Measurements from ENCODE around the gene CDKN3.

CDKN3 gene, protein sequence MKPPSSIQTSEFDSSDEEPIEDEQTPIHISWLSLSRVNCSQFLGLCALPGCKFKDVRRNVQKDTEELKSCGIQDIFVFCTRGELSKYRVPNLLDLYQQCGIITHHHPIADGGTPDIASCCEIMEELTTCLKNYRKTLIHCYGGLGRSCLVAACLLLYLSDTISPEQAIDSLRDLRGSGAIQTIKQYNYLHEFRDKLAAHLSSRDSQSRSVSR

DNA sequence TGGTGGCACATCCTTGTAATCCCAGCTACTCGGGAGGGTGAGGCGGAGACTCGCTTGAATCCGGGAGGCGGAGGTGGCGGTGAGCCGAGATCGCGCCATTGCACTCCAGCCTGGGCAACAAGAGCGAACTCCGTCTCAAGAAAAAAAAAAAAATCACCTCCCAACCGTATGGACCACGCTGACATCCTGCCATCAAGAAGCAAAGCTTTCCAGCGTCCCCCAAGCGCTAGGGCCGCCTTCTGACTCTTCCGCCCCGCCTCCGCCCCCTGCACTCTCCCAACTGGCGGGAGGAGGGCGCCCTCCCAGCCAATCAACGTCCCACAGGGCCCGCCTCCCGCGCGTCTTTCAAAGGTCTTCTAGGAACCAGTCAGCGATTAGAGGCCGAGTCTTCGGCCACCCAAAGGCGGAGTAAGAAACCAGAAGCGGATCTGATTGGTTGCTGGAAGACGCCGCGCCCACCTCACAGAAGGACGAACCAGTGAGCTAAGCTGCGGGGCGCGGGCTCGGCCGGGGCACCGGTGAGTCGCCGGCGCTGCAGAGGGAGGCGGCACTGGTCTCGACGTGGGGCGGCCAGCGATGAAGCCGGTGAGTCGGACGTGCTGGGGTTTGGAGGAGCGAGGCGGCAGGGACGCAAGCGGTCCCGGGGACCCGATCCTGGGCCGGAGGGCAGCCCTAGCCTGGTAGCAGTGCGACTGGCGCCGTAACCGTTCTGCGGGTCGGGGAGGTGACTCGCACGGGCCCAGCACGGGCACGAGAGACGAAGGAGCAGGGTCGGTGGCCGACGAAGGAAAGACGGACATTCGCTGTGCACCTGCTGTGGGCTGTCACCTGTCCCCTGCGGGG, at the start of gene CDKN3:
Gene CDKN3, plus strand, starts transcription at position 515 of the 843 bp plus-strand sequence. Its CDS starts 62 bp downstream, at position 577.
- peak; percentile 78 to 99 (median 94) for DNase-seq

DNA sequence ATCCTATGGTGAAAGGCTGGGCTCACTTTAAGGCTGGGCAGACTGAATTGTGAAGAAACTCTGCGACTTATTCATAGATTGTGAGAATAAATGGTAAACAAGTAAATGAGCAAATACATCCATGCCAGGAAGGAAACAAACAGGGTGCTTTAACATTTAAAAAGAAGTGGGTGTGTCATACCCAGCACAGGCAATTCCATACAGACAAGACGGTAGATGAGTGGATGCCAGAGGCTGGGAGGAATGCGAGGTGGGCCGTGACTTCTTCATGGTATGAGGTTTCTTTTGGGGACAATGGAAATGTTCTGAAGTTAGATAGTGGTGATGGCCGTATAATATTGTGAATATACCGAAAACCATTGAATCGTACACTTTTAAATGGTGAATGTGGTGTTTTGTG, 49.8 kb upstream of the CDKN3 start:
- no peak for DNase-seq

DNA sequence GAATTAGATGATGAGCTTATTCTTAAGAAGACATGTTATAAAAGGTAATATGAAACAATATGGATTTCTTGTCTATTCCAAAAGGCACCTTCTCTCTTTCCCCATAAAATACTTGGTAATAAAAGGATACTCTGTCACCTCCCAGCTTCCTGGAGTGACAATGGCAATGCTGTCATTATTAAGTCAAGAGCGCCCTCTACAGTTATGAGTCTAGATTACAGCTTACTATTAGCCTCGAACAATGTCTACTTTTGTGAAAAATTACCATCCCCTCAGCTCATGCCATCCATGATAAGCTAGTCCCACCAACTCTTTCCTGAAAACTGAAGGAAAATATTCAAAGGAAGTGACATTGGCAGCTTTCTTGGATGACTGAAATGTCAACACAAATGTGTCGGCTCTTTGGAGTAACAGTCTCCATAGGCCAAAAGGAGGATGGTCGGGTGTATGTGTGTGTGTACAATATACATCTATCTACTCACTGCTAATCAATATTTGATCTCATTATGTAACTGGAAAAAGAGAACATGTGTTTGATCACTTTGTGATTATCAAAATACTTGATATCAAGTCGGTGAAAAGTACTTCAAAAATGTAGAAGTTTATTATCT, 48.7 kb upstream of the CDKN3 start:
- peak in 4 of 56 donors; percentile 6 to 17 (median 12) for DNase-seq

DNA sequence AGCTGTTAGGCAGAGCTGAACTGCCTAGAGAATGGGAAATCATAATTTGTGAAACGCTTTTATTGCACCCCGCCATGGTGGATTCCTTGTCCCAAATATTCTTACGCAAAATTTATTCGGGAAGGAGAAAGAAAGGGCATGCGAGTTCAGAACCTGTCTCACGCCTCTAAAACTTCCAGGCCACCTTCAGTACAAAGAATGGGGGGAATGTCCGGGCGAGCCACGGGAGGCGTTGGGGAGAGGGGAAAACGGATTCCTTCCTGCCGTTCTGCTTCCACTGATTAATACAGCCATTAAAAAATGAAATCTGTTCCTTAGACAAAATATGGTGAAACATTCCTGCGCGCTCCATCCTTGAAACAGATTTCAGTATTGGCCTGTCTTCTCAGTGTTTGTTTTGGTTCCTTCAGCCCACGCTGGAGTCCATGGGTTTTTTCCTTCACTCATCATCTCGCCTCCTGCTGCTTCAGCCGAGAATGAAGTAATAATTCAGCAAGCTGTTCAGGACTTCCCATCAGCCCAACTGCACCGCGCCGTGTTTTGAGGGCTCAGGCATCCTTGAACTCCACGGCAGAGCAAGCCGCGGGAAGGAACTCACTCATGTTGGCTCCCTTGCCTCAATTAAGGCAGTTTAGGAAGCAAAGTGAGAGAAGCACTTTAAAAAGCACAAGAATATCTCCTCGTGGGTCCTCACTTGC, 47.7 kb upstream of the CDKN3 start:
- no peak for DNase-seq

DNA sequence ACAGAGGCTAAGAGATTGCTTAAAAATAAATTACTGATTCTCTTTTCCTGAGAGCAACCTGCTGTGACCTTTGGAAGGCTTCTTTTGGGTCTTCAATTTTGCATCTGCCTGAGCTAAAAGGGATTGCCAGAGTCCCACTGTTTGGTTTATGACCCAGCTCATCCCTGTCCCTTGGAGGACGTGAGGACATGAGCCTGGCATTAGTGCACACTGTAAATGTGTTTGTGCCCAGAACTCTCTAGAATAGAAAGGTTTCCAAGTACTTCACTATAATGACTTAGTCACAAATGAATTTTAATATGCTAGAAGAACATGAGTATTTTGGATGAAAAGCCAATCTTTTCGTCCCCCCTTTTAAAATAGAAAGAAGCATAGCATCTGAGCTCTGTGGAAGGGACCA, 47.1 kb upstream of the CDKN3 start:
- DNase-seq, result no peak

DNA sequence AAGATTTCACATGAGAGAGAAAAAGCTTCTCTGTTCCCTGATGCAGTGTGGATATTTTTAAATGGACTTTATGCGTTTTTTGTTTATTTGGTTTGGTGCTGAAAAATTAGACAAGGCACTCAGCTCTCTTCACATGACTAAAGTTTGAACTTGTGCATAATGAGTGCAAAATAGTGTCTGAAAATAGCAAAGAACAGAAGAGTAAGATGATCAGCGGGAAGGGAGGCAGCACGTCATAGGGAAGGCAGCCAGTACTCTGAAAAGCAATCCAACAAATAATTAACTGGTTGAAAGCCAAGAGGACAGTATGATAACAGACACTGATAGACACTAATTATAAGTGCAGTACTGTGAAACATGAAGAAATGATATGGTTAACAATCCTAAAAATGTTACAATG, 46.6 kb upstream of the CDKN3 start:
- no peak for DNase-seq

DNA sequence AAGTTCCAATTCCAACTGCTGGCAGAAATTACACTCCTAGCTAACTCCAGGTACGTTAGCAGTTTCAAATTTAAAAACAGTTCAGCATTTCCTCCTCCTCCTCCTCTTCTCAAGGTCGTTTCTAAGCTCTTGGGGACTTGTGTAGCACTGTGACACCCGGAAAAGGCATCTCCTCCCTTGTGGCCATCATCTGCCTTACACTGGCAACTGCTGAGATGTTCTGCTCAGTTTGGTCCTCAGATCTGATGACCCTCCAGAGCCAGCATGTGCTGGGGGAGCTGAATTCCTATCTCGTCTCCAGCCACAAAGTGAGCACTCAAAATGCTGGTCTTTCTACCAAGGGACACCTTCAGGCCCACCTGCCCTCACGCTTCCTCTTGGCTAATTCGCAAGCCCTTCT, 43.5 kb upstream of the CDKN3 start:
- DNase-seq, result no peak

DNA sequence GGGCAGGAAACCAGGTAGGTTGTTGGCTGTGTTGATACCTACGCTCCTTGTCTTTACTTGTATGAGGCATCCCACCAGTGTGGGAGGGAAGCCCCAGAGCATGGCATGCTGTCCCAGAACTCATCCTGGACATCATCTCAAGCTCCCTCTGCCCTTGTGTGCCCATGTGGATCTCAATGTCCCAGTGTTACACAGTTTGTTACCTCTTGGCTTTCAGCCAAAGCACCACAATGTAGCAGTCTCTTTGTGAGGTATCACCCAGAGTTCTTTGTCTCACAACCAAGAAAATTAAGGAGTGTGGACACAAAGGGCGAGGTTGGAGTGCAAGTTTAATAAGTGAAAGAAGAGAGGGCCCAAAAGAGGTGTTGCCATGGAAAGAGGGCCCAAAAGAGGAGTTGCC, 43.1 kb upstream of the CDKN3 start:
- DNase-seq, result no peak

DNA sequence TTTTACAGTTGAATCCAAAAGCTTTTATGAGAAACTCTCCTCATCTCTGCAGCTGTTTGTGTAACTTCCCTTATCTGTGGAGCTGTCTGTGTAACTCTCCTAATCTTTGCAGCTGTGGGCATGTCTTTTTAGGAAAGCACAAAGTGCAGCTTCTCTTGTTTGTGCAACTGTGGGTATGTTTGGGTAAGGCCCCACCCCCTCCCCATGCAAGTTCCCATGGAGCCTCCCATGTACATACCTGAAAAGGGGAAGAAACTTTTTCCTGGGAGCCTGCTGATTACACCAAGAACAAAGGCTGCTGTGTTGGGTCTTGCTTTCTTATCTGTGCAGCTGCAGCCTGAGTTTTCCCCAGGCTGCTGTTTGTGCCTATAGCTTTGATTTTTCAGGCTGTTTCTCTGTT, 42.7 kb upstream of the CDKN3 start:
- no peak for DNase-seq

DNA sequence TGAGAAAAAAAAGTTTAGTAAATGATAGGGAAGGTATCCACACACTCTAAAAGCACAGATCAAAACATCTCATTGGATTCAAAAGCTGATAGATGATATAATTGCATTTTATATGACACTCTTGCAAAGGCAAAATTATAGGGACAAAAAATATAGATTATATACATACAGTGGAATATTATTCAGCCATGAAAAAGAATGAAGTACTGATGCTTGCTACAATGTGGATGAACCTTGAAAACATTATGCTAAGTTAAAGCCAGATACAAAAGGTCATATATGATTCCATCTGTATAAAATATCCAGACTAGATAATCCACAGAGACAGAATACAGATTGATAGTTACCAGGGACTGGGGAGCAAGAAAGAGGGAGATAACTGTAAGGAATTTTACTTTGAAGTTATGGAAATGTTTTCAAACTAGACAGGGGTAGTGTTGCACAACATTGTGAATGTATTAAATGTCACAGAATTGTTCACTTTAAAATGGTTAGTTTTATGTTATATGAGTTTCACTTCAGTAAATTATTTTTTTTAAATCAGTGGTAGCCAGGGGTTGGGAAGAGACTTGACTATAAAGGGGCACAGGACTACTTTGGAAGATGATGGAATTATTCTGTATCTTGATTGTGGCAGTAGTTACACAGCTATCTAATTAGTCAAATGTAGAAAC, 41.7 kb upstream of the CDKN3 start:
- no peak for DNase-seq

DNA sequence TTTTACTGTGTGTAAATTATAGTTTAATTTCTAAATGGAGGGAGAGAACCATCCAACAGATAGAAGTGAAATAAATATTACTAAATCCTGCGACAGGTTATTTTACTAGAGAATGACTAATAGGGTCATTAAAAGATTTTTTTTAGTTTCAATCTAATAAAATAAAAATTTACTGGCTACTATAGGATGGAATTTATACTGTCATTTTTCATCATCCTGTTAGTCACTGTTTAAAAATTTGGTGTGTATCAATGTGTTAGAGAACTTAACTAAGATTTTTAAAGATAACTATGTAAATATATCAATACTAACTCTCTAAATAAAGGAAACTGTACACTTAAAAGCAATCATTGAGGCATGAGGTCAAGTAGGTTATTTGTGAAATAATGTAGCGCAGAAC, 41.1 kb upstream of the CDKN3 start:
- DNase-seq, result no peak

DNA sequence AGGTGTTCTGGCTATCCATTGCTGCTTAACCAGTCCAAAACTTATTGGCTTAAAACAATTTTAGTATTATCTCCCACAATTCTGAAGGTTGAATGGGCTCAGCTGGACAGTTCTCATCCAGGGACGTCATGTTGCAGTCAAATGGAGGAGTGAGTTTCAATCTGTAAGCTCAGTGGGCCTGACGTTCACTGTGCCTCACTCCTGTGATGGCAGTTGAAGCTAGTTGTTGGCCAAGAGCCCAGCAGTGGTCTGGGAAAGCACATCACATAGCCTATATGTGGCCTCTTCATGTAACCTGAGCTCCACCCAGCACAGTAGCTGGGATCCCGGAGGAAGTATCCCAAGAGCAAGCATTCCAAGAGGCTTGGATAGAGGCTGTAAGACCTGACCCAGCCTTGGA, 40.6 kb upstream of the CDKN3 start:
- no peak for DNase-seq

DNA sequence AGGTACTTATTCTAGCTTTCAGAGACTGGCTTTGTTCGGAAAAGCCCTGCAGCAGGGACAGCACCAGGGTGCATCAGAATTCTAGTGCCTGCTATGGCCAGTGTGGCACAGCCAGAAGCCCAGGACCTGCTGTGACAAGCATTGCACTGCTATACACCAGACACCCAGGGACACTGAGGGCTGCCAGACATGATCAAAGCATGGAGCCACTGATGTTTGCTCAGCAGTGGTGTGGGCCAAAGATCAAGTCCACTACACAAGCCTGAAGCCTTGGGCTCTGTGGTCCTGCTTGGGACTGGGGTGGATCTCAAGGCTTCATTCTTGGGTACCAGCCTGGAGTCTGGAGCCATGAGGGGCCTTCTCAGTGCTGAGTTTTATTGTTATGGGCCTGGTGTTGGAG, 36.1 kb upstream of the CDKN3 start:
- DNase-seq, result no peak

DNA sequence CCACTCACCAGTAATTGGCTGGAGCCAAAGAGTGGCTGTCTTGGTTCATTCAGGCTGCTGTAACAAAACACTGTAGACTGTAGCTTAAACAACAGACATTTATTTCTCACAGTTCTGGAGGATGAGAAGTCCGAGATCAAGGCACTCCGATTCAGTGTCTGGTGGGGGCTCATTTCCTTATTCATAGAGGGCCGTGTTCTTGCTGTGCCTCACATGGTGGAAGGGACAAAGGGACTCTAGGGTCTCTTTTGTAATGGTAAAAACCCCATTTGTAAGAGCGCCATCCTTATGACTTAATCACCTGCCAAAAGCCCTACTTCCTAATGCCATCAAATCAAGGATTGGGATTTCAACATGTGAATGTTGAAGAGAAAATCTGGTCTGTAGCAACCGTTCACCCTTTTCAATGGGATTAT, 34.7 kb upstream of the CDKN3 start:
- DNase-seq, result no peak

DNA sequence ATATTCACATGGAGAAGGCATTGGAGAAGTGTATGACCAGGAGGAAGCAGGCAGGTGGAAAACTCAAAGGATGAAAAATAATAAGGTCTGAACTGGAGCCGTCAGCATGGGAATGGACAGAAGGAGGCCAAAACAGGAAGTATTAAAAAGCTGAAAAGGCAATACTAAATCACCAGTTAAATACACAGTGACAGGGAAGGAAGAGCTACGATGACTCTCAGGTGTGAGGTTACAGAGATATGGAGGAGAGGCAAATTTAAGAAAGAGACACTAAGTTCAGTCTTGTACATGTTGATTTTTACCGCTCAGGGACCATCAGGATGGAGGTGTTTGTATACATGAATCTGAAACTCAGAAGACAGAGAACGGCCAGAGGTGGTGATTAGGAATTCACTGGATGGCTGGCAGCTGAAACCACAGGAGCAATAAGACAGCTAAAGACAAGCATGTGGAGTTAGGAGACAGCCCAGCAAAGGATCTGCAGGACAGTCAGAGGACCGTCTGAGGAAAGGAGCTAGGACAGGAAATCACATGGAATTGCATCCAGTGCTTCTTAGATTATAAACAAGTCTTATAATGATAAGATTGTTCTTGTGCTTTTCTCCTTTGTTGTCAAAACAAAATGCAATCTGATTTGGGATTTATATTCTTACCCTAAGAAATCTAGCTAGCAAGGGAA, 33.9 kb upstream of the CDKN3 start:
- DNase-seq, result no peak

DNA sequence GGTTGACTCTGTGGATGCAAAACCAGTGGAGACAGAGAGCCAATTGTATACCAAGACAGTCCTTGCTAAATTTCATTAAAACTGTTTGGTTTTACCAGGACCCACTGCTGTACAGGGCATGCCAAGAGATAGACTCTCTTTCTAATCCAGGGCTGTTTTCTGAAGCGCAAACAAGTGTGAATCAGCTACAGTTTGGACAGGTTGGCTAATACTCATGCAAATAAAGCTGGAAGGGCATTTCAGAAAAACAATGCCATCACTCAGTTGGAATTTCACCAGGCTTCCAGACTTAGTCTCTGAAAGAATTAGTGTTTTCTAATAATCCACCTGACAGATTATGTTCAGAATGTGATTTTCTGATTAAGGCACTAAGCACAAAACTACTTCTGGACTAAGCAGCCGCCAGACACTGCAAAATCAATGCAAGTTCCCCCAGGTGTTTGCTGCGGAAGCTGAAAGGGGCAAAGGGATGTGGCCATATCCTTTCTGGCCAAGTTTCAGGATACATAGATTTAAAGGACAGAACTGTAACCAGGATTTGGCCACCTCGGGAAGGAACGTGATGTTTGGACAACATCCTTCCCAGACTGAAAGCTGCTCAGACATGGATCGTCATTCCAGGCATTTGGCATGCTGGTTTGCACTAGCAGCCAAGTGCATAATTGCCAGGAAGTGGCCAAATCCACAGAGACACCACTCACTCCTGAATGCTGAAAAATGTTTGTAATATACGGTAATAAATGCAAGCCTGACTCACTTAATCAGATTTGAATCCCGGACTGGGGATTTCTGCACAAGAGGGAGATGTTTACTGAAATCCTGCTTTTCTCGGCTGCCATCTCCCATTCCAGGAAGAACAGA, 32.0 kb upstream of the CDKN3 start:
- peak in 1 of 56 donors; percentile 19 for DNase-seq

DNA sequence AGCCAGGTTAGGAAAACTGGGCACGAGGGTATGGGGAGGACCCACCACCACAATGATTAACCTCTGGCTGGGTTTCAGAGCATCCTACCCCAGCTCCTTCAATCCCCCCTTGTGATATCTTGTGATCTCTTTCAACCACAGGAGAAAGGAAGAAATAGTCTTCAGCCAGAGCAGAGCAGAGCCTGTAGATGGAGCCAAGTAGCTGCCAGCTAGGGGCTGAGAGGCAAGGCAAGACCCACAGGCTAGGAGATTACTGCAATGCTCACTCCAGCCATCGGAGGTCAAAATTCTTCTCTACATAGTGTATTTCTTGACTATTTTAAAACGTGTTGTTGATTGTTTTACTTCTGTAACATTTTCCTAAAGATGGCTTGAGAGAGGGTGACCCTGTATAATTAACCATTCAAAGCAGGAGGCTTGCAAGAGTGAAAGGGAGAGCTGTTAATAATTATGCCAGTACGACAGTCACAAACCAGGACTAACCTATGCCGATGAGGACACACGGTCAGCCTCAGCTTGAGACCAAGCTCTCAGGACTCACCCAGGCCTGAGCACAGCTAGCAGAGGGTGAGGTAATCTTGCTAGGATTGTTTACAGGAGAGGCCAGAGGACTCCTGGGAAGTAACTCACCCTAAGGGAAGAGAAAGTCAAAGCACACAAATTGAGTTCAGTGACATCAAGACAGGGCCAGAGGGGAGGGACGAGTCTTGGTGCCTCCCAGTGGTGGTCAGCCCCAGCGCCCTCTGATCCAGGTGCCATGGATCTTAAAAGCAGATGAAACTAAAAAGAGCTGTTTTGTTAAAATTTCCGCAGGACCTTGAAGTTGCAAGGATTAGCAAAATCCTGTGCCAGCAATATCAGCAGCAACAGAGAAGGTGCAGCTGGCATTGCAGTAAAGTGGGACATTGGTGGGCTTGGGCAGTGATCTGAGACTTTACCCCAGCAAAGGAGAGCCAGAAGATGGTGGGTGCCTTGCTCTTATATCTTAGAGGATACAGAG, 29.8 kb upstream of the CDKN3 start:
- peak in 41 of 56 donors; percentile 2 to 69 (median 28) for DNase-seq

DNA sequence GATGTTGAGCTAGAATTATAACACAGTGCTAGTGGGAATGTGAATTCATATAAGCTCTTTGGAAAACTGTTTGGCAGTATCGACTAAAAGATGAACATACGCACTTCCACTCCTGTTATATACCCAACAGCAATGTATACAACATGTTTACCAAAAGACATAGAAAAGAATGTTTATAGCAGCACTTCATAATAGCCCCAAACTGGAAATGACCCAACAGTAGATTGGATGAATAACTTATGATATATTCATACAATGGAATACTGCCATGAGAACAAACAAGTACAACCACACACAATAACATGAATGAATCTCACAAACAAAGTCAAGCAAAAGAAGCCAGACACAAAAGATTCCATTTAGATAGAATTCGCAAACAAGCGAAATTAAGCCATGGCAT, 28.5 kb upstream of the CDKN3 start:
- DNase-seq, result no peak

Measured in nucleus accumbens (tissue), 56 donors.